Measurements from ENCODE around the gene SFXN5.

Gene SFXN5

GRCh38 chr2:72934683-72935610 is 136.6 kb downstream of the SFXN5 start:
- no peak for TF ChIP-seq EZH2 (IDR thresholded peaks at IDR 0.05; ENCODE audit: borderline replicate concordance, low read length)
- peak; percentile 53 for TF ChIP-seq CTCF (IDR thresholded peaks at IDR 0.05; ENCODE audit: low read length)
- no peaks in the 10 kb centered on the region for H3K9me3 ChIP-seq (ENCODE audit: low read length)
- no peak overlapping the region for H2AFZ ChIP-seq (ENCODE audit: low read length)
- no peaks in the 10 kb centered on the region for H4K20me1 ChIP-seq (ENCODE audit: insufficient read depth, low read length)
- no peak overlapping the region for H3K4me3 ChIP-seq (ENCODE audit: low read depth, low read length, poor library complexity, severe bottlenecking)
- no peaks in the 10 kb centered on the region for H3K4me1 ChIP-seq (ENCODE audit: insufficient read depth, low read length, severe bottlenecking)
- no peaks in the 10 kb centered on the region; the same call in 1 of the 2 replicates for H3K27me3 ChIP-seq (ENCODE audit: insufficient read depth, low read length)
- no peak overlapping the region for H3K27ac ChIP-seq (ENCODE audit: low read depth, low read length, poor library complexity, severe bottlenecking)
- no peaks in the 10 kb centered on the region for H3F3A ChIP-seq (ENCODE audit: insufficient read depth, low read length)
- no peaks in the 10 kb centered on the region for H3K36me3 ChIP-seq (ENCODE audit: insufficient read depth, low read length)
- no peak overlapping the region for H3K4me2 ChIP-seq (ENCODE audit: low read length)
- H3K9ac ChIP-seq (ENCODE audit: low read length): no peak overlapping the region
- H3K79me2 ChIP-seq (ENCODE audit: insufficient read depth, low read length): no peaks in the 10 kb centered on the region
- H3K9me2 ChIP-seq (ENCODE audit: low read depth, low read length): no peaks in the 10 kb centered on the region

GRCh38 chr2:72933646-72934151 is 137.8 kb downstream of the SFXN5 start:
- no peaks in the 10 kb centered on the region for H3K9me3 ChIP-seq (ENCODE audit: low read length)
- H3K36me3 ChIP-seq (ENCODE audit: insufficient read depth, low read length): no peaks in the 10 kb centered on the region
- H4K20me1 ChIP-seq (ENCODE audit: insufficient read depth, low read length): no peaks in the 10 kb centered on the region
- H3F3A ChIP-seq (ENCODE audit: insufficient read depth, low read length): no peaks in the 10 kb centered on the region
- no peaks in the 10 kb centered on the region for H3K79me2 ChIP-seq (ENCODE audit: insufficient read depth, low read length)
- no peak overlapping the region for H3K9ac ChIP-seq (ENCODE audit: low read length)
- TF ChIP-seq CTCF (IDR thresholded peaks at IDR 0.05; ENCODE audit: low read length): no peak
- TF ChIP-seq EZH2 (IDR thresholded peaks at IDR 0.05; ENCODE audit: borderline replicate concordance, low read length): no peak
- no peak overlapping the region for H3K4me2 ChIP-seq (ENCODE audit: low read length)
- H3K4me1 ChIP-seq (ENCODE audit: insufficient read depth, low read length, severe bottlenecking): no peaks in the 10 kb centered on the region
- no peak overlapping the region for H3K27ac ChIP-seq (ENCODE audit: low read depth, low read length, poor library complexity, severe bottlenecking)
- H3K4me3 ChIP-seq (ENCODE audit: low read depth, low read length, poor library complexity, severe bottlenecking): no peak overlapping the region
- H3K27me3 ChIP-seq (ENCODE audit: insufficient read depth, low read length): no peaks in the 10 kb centered on the region; the same call in 1 of the 2 replicates
- H2AFZ ChIP-seq (ENCODE audit: low read length): no peak overlapping the region
- no peaks in the 10 kb centered on the region for H3K9me2 ChIP-seq (ENCODE audit: low read depth, low read length)

DNA sequence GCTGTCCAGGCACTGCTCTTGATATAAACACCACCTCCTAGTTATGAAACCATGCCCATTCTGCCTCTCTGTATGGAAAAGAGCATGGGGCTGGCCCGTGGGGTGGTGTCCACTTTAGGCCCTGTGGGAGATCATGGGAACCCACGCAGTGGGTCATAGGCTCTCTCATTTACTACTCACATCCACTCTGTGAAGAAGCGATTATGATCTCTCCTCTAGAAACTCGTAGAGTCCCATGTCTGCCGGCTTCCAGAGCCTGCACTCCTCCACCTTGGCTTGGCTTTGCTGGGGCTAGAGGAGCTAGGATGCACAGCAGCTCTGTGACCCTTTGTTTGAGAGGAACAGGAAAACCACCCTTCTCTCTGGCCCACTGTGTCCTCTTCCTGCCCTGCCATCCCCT is 138.3 kb downstream of the SFXN5 start:
- no peak for TF ChIP-seq CTCF (IDR thresholded peaks at IDR 0.05; ENCODE audit: low read length)
- no peak for TF ChIP-seq EZH2 (IDR thresholded peaks at IDR 0.05; ENCODE audit: borderline replicate concordance, low read length)
- Histone ChIP-seq H3K4me2 (ENCODE audit: low read length) (no peak overlapping the region), H2AFZ (ENCODE audit: low read length) (no peak overlapping the region), H3K79me2 (ENCODE audit: insufficient read depth, low read length) (no peaks in the 10 kb centered on the region), H3K36me3 (ENCODE audit: insufficient read depth, low read length) (no peaks in the 10 kb centered on the region), H3K9ac (ENCODE audit: low read length) (no peak overlapping the region), H3K9me2 (ENCODE audit: low read depth, low read length) (no peaks in the 10 kb centered on the region), H4K20me1 (ENCODE audit: insufficient read depth, low read length) (no peaks in the 10 kb centered on the region), H3K27ac (ENCODE audit: low read depth, low read length, poor library complexity, severe bottlenecking) (no peak overlapping the region), H3K9me3 (ENCODE audit: low read length) (no peaks in the 10 kb centered on the region), H3K4me3 (ENCODE audit: low read depth, low read length, poor library complexity, severe bottlenecking) (no peak overlapping the region), H3F3A (ENCODE audit: insufficient read depth, low read length) (no peaks in the 10 kb centered on the region), H3K4me1 (ENCODE audit: insufficient read depth, low read length, severe bottlenecking) (no peaks in the 10 kb centered on the region), H3K27me3 (ENCODE audit: insufficient read depth, low read length) (no peaks in the 10 kb centered on the region; the same call in 1 of the 2 replicates)
